Measurements from ENCODE around the gene CYBRD1.

DNA sequence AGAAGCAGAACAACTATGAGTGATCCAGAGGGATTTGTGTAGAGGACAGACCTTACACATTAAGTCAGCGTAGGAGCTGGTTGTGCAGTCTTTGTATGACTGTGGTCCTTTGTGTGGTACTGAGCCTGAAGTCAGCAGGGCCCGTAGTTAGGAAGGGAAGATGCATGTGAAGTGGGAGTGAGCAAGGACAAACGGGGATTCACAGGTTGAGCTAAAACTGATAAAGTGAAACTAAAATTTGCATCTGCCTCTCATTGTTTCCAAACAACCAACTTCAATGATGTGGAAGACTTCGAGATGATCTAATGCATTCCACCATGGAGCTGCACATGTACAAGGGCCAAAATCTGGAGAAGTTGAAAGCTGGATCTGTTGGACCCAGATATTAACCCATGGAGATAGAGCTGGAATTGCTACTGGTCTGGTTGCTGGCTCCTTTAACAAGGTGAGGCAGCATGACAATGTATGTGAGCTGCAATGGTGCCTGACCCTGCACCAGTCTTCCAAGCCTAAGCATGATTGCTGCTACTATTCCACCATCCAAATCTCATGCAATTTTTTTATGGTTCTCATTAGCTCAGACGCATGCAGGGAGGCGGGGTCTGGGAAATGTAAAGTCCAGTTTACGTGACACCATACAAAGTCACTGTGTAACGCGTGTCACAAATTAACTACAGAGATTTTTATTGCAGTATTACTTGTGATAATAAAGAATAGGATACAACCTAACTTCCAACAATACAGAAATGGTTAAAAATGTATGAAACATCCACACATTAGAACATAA is 12.1 kb upstream of the CYBRD1 start:
- TF ChIP-seq, protein P1, sequence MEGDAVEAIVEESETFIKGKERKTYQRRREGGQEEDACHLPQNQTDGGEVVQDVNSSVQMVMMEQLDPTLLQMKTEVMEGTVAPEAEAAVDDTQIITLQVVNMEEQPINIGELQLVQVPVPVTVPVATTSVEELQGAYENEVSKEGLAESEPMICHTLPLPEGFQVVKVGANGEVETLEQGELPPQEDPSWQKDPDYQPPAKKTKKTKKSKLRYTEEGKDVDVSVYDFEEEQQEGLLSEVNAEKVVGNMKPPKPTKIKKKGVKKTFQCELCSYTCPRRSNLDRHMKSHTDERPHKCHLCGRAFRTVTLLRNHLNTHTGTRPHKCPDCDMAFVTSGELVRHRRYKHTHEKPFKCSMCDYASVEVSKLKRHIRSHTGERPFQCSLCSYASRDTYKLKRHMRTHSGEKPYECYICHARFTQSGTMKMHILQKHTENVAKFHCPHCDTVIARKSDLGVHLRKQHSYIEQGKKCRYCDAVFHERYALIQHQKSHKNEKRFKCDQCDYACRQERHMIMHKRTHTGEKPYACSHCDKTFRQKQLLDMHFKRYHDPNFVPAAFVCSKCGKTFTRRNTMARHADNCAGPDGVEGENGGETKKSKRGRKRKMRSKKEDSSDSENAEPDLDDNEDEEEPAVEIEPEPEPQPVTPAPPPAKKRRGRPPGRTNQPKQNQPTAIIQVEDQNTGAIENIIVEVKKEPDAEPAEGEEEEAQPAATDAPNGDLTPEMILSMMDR (IDR thresholded peaks at IDR 0.05; ENCODE audit: low read depth, low read length) = no peak
- TF ChIP-seq, protein P2, sequence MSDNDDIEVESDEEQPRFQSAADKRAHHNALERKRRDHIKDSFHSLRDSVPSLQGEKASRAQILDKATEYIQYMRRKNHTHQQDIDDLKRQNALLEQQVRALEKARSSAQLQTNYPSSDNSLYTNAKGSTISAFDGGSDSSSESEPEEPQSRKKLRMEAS (IDR thresholded peaks at IDR 0.05; ENCODE audit: low read depth, low read length) = no peak
